ENCODE results near the gene THSD7A.

Gene THSD7A

GRCh38 chr7:11457419-11457818 is 374.6 kb downstream of the THSD7A start:
- no peak for DNase-seq (ENCODE audit: extremely low read depth, insufficient read length)
- TF ChIP-seq CTCF (IDR thresholded peaks at IDR 0.05; ENCODE audit: insufficient read depth, low read length, poor library complexity, severe bottlenecking): no peak

GRCh38 chr7:11456574-11456973 is 375.4 kb downstream of the THSD7A start:
- Histone ChIP-seq H3K27me3 (replicated peaks; ENCODE audit: control insufficient read depth, insufficient read depth, low read length) (no peaks in the 10 kb centered on the region), H3K4me3 (replicated peaks; ENCODE audit: low read depth, low read length) (no peak overlapping the region), H3K36me3 (ENCODE audit: control insufficient read depth, insufficient read depth, low read length) (no peaks in the 10 kb centered on the region)
- DNase-seq (ENCODE audit: extremely low read depth, insufficient read length): no peak
- TF ChIP-seq CTCF (IDR thresholded peaks at IDR 0.05; ENCODE audit: insufficient read depth, low read length, poor library complexity, severe bottlenecking): no peak

More at GRCh38 chr7:11457419-11457818, 374.6 kb downstream of the THSD7A start:
- H3K27me3 ChIP-seq (replicated peaks; ENCODE audit: control insufficient read depth, insufficient read depth, low read length): no peaks in the 10 kb centered on the region
- no peak overlapping the region for H3K4me3 ChIP-seq (replicated peaks; ENCODE audit: low read depth, low read length)
- H3K36me3 ChIP-seq (ENCODE audit: control insufficient read depth, insufficient read depth, low read length): no peaks in the 10 kb centered on the region

GRCh38 chr7:11452476-11452875 is 379.5 kb downstream of the THSD7A start:
- DNase-seq (ENCODE audit: extremely low read depth, insufficient read length): no peak
- no peak for TF ChIP-seq CTCF (IDR thresholded peaks at IDR 0.05; ENCODE audit: insufficient read depth, low read length, poor library complexity, severe bottlenecking)
- no peak overlapping the region for H3K4me3 ChIP-seq (replicated peaks; ENCODE audit: low read depth, low read length)
- H3K36me3 ChIP-seq (ENCODE audit: control insufficient read depth, insufficient read depth, low read length): no peaks in the 10 kb centered on the region
- no peaks in the 10 kb centered on the region for H3K27me3 ChIP-seq (replicated peaks; ENCODE audit: control insufficient read depth, insufficient read depth, low read length)

- no peak for DNase-seq (ENCODE audit: extremely low read depth, insufficient read length)
- TF ChIP-seq CTCF (IDR thresholded peaks at IDR 0.05; ENCODE audit: insufficient read depth, low read length, poor library complexity, severe bottlenecking): no peak
- H3K36me3 ChIP-seq (ENCODE audit: control insufficient read depth, insufficient read depth, low read length): no peaks in the 10 kb centered on the region
- H3K27me3 ChIP-seq (replicated peaks; ENCODE audit: control insufficient read depth, insufficient read depth, low read length): no peaks in the 10 kb centered on the region
- H3K4me3 ChIP-seq (replicated peaks; ENCODE audit: low read depth, low read length): no peak overlapping the region
Measured at GRCh38 chr7:11450281-11450680, 381.7 kb downstream of the THSD7A start.

GRCh38 chr7:11449316-11449715 is 382.7 kb downstream of the THSD7A start:
- no peak for DNase-seq (ENCODE audit: extremely low read depth, insufficient read length)
- H3K4me3 ChIP-seq (replicated peaks; ENCODE audit: low read depth, low read length): no peak overlapping the region
- no peak for TF ChIP-seq CTCF (IDR thresholded peaks at IDR 0.05; ENCODE audit: insufficient read depth, low read length, poor library complexity, severe bottlenecking)
- H3K36me3 ChIP-seq (ENCODE audit: control insufficient read depth, insufficient read depth, low read length): no peaks in the 10 kb centered on the region
- no peaks in the 10 kb centered on the region for H3K27me3 ChIP-seq (replicated peaks; ENCODE audit: control insufficient read depth, insufficient read depth, low read length)

GRCh38 chr7:11448323-11448722 is 383.7 kb downstream of the THSD7A start:
- DNase-seq (ENCODE audit: extremely low read depth, insufficient read length): no peak
- Histone ChIP-seq H3K4me3 (replicated peaks; ENCODE audit: low read depth, low read length) (no peak overlapping the region), H3K27me3 (replicated peaks; ENCODE audit: control insufficient read depth, insufficient read depth, low read length) (no peaks in the 10 kb centered on the region), H3K36me3 (ENCODE audit: control insufficient read depth, insufficient read depth, low read length) (no peaks in the 10 kb centered on the region)
- no peak for TF ChIP-seq CTCF (IDR thresholded peaks at IDR 0.05; ENCODE audit: insufficient read depth, low read length, poor library complexity, severe bottlenecking)

All from GM06990 (cell line).